ENCODE results near the gene CALHM1.
"Not testable (repeated sequence)": the region's sequence is repeated elsewhere in the genome, so short reads cannot be mapped to it uniquely, and the experiment has no call there.

The CALHM1 gene

GRCh38 chr10:103458720-103459119, at the start of gene CALHM1:
TSS of gene CALHM1 (minus strand) at chr10:103458900. CDS start at chr10:103458751, 149 bp downstream.
- TF ChIP-seq CTCF (IDR thresholded peaks at IDR 0.05; ENCODE audit: insufficient read depth, low read length, missing control alignments): no peak
- POLR2A ChIA-PET: no interaction called here
- CTCF ChIA-PET: no interaction called here
- DNase-seq (ENCODE audit: low read depth, low spot score): no peak
- no peak within 1 kb of the TSS for H3K4me3 ChIP-seq (ENCODE audit: low read depth, low read length)

- TF ChIP-seq CTCF (IDR thresholded peaks at IDR 0.05; ENCODE audit: insufficient read depth, low read length, missing control alignments): no peak
- ChIA-PET POLR2A (no interaction called here), CTCF (interaction anchor here (1.4 kb wide), 1 partner anchor 57 kb away, joined by 4 read pairs; no protein-coding TSS in a partner anchor)
- no peak overlapping the region for H3K4me3 ChIP-seq (ENCODE audit: low read depth, low read length)
- no peak for DNase-seq (ENCODE audit: low read depth, low spot score)
These were observed 48.8 kb upstream of the CALHM1 start for GRCh38 chr10:103507235-103508191.

DNA sequence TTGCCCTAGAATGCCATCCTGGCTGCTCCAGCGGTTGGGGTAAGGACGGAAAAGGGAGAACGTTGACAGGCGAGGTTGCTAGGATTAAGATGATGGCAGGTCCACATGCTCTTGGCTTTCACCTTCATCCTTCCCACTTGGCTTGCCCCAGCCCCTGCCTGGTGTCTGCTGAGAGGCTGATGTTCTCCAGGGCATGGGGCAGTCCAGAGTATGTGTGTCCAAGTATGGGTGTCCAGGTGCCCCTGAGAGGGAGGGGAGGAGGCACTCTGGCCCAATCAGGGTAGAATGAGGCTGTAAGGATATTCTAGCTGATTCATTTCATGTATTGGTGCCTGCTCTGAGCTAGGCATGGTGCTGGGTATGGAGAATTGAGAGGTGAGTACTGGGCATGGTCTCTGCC, 47.4 kb upstream of the CALHM1 start:
- TF ChIP-seq CTCF (IDR thresholded peaks at IDR 0.05; ENCODE audit: insufficient read depth, low read length, missing control alignments): no peak
- no peak overlapping the region for H3K4me3 ChIP-seq (ENCODE audit: low read depth, low read length)
- ChIA-PET CTCF (no interaction called here), POLR2A (no interaction called here)
- DNase-seq (ENCODE audit: low read depth, low spot score): no peak

DNA sequence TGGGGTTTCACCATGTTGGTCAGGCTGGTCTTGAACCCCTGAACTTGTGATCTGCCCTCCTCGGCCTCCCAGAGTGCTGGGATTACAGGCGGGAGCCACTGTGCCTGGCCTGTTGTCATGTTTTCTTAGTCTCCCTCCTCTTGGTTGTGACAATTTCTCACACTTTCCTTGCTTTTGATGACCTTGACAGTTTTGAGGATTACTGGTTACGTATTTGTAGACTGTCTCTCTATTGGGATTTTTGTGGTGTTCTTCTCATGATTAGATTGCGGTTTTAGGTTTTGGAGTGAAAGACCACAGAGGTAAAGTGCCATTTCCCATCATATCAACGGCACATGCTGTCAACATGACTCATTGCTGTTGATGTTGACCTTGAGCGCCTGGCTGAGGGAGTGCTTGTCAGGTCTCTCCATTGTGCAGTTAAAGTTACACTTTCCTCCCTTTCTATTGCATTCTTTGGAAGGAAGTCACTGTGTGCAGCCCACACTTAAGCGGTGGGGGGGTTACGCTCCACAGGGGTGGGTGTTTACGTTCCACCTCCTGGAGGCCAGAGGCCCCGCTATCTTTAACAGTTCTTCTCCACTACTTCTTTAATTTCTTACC, 45.6 kb upstream of the CALHM1 start:
- H3K4me3 ChIP-seq (ENCODE audit: low read depth, low read length): no peak overlapping the region
- TF ChIP-seq CTCF (IDR thresholded peaks at IDR 0.05; ENCODE audit: insufficient read depth, low read length, missing control alignments): no peak
- ChIA-PET CTCF (interaction anchor here (0.7 to 1.5 kb wide), 4 partner anchors 10 to 29 kb away, joined by 3 to 5 read pairs (median 3); no protein-coding TSS in a partner anchor), POLR2A (interaction anchor here (0.6 kb wide), 1 partner anchor 62 kb away, joined by 3 read pairs; no protein-coding TSS in a partner anchor)
- no peak for DNase-seq (ENCODE audit: low read depth, low spot score)

DNA sequence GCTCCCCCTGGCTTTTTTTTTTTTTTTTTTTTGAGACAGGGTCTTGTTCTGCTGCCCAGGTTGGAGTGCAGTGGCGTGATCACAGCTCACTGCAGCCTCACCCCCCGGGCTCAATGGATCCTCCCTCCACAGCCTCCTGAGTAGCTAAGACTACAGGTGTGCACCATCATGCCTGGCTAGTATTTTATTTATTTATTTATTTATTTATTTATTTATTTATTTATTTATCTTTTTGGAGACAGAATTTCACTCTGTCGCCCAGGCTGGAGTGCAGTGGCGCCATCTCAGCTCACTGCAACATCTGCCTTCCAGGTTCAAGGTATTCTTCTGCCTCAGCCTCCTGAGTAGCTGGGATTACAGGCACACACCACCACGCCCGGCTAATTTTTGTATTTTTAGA, 45.1 kb upstream of the CALHM1 start:
- not testable (repeated sequence) for DNase-seq (ENCODE audit: low read depth, low spot score); H3K4me3 ChIP-seq (ENCODE audit: low read depth, low read length)
- CTCF ChIA-PET: interaction anchor here (1.5 kb wide), 1 partner anchor 18 kb away, joined by 5 read pairs; no protein-coding TSS in a partner anchor
- POLR2A ChIA-PET: interaction anchor here (0.8 kb wide), 1 partner anchor 89 kb away, joined by 6 read pairs; no protein-coding TSS in a partner anchor

DNA sequence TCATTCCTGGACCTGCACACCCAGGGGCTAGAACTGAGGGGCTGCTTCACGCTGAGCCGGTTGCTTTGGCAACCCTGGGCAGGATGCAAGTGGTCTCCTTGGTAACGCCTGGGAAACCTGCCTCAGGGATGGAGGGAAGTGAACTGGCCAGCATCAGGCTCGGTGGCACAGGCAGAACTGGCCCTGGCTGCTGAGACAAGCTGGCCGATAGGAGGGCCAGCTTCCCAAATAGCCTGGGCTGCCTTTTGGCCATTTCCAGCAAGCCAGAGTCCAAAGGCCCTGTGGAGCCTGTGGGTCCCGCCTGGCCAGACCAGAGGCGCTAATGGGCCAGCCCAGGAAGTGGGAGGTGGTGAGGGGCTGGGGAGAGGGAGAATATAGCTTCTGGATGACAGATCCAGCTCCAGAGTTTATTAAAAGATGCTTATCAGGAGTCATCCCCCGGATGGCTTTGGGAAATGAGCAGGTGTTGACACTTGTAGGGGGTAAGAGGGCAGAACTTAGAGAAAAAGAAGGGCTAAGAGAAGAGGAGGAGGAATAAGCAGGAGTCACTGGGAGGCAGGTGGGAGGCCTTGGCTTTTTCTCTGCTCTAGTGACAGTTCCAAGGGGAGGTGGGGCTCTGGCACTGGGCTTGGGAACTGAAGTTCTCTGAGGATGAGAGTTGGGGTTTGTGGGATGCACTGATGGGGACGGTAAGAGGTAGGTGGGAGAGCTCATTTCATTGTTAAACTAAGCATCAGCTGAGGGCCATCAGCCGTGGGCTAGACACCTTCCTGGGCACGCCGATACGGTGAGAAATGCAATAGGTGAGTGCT, 44.4 kb upstream of the CALHM1 start:
- no peak for DNase-seq (ENCODE audit: low read depth, low spot score)
- H3K4me3 ChIP-seq (ENCODE audit: low read depth, low read length): no peak overlapping the region
- CTCF ChIA-PET: interaction anchor here (1.5 kb wide), 1 partner anchor 17 kb away, joined by 5 read pairs; no protein-coding TSS in a partner anchor
- POLR2A ChIA-PET: interaction anchor here (0.8 kb wide), 1 partner anchor 90 kb away, joined by 6 read pairs; no protein-coding TSS in a partner anchor
- TF ChIP-seq CTCF (IDR thresholded peaks at IDR 0.05; ENCODE audit: insufficient read depth, low read length, missing control alignments): no peak

Data from AG04449 (cell line).